GM21723 (cell line): ENCODE data around the gene MRFAP1.

Experiments used
- ATAC-seq: cut with Tn5 transposase; IDR thresholded peaks from one replicate; pipeline ENCODE4 v1.9.1; 2021; ENCODE audit warnings: mild to moderate bottlenecking, moderate library complexity; ENCODE audit not compliant: unreplicated experiment

The MRFAP1 gene

DNA sequence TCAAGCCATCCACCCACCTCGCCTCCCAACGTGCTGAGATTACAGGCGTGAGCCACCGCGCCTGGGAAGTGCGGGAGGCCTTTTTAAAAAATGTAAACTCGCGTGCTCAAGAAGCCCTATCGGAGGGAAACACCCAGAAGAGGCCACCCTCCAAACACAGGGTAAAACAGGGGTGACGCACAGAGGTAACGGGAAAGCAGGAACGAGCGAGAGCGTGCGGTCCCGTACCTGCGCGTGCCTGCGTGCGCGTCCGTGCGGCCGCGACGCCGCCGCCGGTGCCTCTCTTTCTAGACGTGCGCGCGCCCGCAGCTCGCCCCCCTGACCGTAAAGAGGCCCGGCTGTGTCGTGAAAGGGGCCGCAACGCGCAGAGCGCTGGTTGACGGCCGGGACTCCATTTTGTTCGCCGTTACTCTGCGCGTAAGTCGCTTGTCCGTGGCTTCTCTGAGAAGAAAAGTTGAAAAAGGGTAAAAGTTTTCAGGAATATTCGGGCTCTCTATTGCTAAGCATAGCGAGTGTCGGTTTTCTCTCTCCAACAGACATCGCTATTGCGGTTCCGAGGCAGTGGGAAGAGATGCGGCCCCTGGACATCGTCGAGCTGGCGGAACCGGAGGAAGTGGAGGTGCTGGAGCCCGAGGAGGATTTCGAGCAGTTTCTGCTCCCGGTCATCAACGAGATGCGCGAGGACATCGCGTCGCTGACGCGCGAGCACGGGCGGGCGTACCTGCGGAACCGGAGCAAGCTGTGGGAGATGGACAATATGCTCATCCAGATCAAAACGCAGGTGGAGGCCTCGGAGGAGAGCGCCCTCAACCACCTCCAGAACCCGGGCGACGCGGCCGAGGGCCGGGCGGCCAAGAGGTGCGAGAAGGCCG lies at the start of gene MRFAP1:
MRFAP1 (plus strand) TSS at position 394 of the 872 bp plus-strand sequence; CDS start at position 572, 178 bp downstream.
- peak; percentile 77 for ATAC-seq

- ATAC-seq, result no peak
Measured at GRCh38 chr4:6591313-6591712, 49.2 kb upstream of the MRFAP1 start.

DNA sequence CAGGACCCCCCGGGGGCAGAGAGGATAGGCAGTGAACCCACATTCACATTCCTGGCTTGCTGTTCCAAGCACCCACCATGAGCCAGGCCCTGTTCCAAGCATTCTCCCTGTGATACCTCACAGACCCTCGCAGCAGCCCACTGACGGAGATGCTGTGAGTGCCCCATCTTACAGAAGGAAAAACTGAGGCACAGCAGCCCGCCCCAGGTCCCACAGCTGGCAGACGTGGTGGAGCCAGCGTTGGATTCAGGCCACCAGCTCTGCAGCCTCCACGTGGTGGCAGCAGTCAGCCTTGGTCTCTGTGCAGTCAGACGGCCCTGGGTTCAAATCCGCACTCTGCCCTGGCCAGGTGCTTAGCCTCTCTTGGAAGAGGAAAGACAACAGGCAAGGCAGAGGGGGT lies 48.7 kb upstream of the MRFAP1 start:
- no peak for ATAC-seq

DNA sequence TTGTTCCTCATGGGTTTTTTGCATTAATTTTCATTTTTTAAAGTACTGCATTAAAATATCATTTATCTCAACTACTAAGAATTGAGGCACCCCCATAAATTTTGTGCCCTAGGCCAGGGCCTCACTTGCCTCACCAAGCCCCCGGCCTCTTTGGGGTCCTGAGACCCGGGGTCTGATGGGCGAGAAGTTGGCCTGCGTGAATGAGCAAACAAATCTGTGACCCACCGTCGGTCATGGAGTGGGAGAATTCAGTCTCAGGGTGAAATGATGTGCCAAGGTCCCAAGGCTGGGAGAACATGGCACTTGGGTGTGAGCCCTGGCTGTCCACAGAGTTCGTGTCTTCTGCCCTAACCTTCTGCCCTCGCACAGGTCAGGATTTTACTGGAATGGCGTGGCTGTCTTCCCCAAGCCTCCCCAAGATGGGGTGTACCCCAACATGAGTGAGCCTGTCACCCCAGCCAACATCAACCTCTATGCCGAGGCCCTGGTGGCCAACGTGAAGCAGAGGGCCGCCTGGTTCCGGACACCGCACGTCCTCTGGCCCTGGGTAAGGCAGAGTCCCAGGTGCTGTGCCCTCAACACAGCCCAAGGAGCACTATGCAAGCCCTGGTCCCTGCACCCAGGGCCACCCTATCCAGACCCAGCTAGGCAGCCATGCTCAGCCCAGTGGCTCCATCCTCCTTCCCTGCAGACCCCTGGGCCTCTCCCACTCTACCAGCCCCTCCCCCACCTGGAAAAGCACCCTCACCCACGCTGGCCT lies 47.5 kb upstream of the MRFAP1 start:
- ATAC-seq, result no peak

- no peak for ATAC-seq
Measured at GRCh38 chr4:6594341-6594740, 46.1 kb upstream of the MRFAP1 start.

GRCh38 chr4:6594826-6595355 lies 45.6 kb upstream of the MRFAP1 start:
- ATAC-seq, result no peak

DNA sequence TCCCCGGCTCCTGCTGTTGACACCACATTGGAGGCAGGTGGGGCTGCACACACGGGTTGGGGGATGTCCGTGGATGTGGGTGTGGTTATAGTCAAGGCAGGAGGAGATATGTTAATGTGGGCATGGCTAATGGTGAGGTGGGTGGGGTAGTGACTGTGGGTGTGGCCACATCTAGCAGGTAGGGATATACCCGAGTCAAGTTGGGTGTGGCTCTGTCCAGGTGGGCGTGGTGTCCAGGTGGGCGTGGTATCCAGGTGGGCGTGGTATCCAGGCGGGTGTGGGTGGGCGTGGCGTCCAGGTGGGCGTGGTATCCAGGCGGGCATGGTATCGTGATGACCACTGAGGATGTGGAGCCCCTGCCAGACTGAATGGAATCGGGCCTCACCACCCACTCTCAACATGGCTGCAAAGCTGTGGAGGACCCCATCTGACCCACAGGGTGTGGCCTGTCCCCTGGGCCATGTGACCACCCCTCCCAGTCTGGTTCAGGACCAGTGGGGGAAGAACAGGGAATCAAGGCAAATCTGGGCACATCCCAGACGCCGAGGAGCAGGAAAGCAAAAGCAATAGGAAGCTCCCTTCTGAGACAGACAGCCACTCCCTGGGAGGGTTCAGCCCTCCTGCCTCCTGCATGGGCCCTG lies 44.5 kb upstream of the MRFAP1 start:
- no peak for ATAC-seq

DNA sequence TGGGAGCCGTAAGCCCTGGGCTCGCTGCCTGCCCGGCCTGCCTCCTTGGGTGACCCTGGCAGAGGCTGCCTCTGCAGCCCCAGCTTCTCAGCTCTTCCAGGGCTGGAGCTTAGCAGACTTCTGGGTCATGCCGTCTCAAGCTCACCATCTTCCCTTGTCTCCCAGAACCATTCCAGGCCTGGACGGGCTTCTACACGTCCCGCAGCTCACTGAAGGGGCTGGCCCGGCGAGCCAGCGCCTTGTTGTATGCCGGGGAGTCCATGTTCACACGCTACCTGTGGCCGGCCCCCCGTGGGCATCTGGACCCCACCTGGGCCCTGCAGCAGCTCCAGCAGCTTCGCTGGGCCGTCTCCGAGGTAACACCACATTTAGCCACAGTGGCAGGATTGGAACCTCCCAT lies 43.5 kb upstream of the MRFAP1 start:
- ATAC-seq, result no peak

GRCh38 chr4:6598127-6598526 lies 42.4 kb upstream of the MRFAP1 start:
- no peak for ATAC-seq

- no peak for ATAC-seq
Measured at GRCh38 chr4:6598641-6599040, 41.8 kb upstream of the MRFAP1 start.

- no peak for ATAC-seq
Measured at GRCh38 chr4:6601661-6602250, 38.7 kb upstream of the MRFAP1 start.

GRCh38 chr4:6602289-6602688 lies 38.2 kb upstream of the MRFAP1 start:
- no peak for ATAC-seq

- no peak for ATAC-seq
Measured at GRCh38 chr4:6603128-6603527, 37.4 kb upstream of the MRFAP1 start.

DNA sequence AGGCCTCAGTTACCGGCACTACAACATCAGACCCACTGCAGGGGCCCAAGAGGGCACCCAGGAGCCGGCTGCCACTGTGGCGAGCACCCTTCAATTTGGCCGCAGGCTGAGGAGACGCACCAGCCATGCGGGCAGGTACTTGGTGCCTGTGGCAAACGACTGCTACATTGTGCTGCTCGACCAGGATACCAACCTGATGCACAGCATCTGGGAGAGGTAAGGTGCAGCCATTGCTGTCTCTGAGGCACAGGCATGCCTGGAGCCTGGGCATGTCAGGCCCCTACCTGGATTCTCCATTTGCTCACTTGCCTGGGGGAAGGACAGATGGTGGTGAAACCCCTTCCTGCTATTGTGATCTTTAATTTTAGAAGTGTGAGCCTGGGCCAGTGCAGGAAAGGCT lies 35.4 kb upstream of the MRFAP1 start:
- no peak for ATAC-seq

GRCh38 chr4:6605605-6606004 lies 34.9 kb upstream of the MRFAP1 start:
- ATAC-seq, result no peak

DNA sequence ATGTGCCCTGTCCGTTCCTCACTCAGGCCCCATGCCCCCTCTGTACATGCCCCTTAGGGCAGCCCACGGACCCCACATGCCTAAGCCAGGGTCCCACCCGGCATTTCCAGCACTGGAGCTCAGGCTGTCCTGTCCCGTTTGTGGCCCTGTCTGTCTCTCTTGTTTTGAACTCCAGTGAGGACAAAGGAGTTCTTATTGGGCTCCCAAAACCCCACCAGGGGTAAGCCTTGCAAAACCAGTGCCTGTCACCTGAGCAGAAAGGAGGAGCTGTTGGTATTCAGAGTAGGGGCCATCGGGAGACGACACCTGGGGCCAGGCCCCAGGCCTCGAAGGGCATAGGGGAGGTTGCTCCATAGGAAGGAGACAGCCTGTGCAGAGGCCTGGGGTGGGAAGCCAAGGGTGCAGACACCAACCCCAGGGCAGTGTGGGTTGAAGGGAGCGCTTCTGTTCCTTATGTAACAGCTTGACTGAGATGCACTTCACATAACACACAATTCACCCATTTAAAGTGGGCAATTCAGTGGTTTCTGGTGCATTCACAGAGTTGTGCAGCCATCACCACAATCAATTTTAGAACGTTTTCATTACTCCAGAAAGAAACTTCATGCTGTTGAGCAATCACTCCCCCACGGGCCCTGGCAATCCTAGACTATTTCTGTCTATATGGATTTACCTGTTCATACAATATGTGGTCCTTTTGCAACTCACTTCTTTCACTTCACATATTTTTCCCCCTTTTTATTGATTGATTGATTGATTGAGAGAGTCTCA lies 33.8 kb upstream of the MRFAP1 start:
- ATAC-seq, result no peak

DNA sequence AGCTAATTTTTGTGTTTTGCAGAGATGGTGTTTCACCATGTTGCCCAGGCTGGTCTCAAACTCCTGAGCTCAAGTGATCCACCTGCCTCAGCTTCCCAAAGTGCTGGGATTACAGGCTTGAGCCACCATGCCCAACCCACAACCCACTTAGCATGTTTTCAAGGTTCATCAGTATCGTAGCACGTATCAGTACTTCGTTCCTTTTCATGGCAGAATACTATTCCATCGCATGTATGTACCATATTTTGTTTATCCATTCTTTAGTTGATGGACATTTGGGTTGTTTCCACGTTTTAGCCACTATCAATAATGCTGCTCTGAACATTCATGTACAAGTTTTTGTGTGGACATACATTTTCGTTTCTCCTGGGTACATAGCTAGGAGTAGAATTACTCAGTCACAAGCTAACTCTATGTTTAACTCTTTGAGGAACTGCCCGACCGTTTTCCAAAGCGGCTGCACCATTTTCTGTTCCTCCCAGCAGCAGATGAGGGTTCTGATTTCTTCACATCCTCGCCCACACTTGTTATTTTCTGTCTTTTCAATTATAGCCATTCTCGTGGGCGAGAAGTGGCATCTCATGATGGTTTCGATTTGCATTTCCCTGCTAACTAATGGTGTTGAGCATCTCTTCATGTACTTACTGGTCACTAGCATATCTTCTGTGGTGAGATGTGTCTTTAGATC lies 33.0 kb upstream of the MRFAP1 start:
- no peak for ATAC-seq

GRCh38 chr4:6608758-6609414 lies 31.6 kb upstream of the MRFAP1 start:
- no peak for ATAC-seq

- ATAC-seq, result no peak
Measured at GRCh38 chr4:6609415-6610079, 30.9 kb upstream of the MRFAP1 start.
